Dendritic cell treated with granulocyte-macrophage colony-stimulating factor and Interleukin-4, amounts not matched to agents 40 ng/mL and 50 ng/mL, for 4 days (primary cell): ENCODE results near the gene AFF1.

Experiments
- H3K27ac Mint-ChIP-seq: one replicate; pipeline ENCODE4 v1.8.0; 2022; ENCODE audit warnings: mild to moderate bottlenecking, mixed read lengths
- H3K27me3 Mint-ChIP-seq: one replicate; pipeline ENCODE4 v1.8.0; 2022; ENCODE audit warnings: mild to moderate bottlenecking, mixed read lengths
- H3K36me3 Mint-ChIP-seq: one replicate; pipeline ENCODE4 v1.8.0; 2022; ENCODE audit warnings: low read depth, mixed read lengths
- H3K4me1 Mint-ChIP-seq: one replicate; pipeline ENCODE4 v1.8.0; 2022; ENCODE audit warnings: low read depth, mixed read lengths
- H3K4me3 Mint-ChIP-seq: one replicate; pipeline ENCODE4 v1.8.0; 2022; ENCODE audit warnings: mild to moderate bottlenecking, moderate library complexity, mixed read lengths
- H3K9me3 Mint-ChIP-seq: one replicate; pipeline ENCODE4 v1.8.0; 2022; ENCODE audit warnings: mixed read lengths
- intact Hi-C: fragments of 100-400 bp; cut with micrococcal nuclease; formaldehyde crosslinking; loops from one replicate; pipeline ENCODE4 v1.15.0; 2022

The AFF1 gene

DNA sequence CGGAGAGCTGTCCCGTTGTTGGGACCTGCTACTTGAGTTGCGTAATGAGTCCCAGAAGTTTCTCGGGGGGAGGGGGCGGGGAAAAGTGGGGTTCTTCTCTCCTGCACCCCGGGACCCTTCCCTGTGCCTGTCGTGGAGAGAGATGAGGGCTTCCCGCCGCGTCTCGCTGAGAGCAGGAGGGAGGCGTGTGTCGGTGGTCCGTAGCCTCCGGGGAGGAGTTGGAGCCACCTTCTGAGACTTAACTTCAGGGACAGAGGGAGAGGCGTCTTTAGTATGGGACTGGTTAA, 698 bp downstream of the AFF1 start:
- Mint-ChIP-seq H3K36me3 (peaks cover 28% of the 10 kb centered on the region), H3K4me3 (peak overlapping the region; percentile 97), H3K27me3 (no peaks in the 10 kb centered on the region), H3K27ac (peak overlapping the region; percentile 95), H3K9me3 (no peaks in the 10 kb centered on the region), H3K4me1 (peaks cover 47% of the 10 kb centered on the region)
- intact Hi-C loops: loop anchor here (1.0 kb wide), 1 partner anchor 71 kb away; no protein-coding TSS in a partner anchor

DNA sequence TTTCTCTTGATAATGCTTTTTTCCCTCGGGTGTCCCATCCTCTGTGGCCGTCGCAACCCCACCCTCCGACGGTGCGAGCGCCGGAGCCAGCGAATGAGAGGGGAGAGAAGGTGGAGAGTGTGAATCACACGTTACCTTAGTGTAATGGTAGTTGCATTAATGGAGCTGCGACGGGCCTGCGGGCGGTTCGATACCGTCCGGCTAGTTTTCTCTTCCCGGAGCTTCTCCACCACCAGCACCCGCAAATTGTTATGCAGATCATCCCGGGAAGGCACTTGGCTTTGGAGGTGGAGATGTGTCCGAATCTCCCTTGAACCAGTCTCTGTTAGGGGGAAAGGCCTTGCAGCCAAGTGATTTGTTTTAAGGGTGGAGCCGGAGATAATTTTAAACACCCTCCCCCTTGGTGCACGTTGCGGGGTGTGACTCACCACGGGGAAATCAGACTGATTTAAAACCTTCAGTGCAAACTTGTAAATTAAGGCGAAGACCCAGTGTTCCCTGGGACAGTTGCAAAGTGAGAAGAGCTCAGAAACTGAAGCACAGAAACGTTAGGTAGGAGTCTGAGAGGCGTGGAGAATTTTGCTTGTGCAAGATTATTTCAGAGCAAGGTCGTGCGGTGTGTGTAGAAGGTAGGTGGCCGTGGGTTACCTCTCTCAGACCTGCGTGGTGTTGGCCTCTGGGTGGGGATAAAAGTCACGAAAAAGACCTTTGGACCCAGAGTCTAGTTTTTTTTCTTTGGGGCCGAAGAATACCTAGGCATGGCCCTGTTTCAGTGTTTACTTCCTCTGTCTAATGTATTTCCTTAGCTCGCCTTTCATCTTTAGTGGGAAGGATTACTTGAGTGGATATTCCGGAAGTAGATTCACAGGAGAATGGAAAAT, 1.3 kb downstream of the AFF1 start:
- Mint-ChIP-seq H3K27me3 (no peaks in the 10 kb centered on the region), H3K4me3 (peak overlapping the region; percentile 97), H3K9me3 (no peaks in the 10 kb centered on the region), H3K4me1 (peaks cover 48% of the 10 kb centered on the region), H3K27ac (peak overlapping the region; percentile 95), H3K36me3 (peaks cover 24% of the 10 kb centered on the region)
- intact Hi-C loops: loop anchor here (1.0 to 2.0 kb wide), 2 partner anchors 45 to 70 kb away; no protein-coding TSS in a partner anchor

DNA sequence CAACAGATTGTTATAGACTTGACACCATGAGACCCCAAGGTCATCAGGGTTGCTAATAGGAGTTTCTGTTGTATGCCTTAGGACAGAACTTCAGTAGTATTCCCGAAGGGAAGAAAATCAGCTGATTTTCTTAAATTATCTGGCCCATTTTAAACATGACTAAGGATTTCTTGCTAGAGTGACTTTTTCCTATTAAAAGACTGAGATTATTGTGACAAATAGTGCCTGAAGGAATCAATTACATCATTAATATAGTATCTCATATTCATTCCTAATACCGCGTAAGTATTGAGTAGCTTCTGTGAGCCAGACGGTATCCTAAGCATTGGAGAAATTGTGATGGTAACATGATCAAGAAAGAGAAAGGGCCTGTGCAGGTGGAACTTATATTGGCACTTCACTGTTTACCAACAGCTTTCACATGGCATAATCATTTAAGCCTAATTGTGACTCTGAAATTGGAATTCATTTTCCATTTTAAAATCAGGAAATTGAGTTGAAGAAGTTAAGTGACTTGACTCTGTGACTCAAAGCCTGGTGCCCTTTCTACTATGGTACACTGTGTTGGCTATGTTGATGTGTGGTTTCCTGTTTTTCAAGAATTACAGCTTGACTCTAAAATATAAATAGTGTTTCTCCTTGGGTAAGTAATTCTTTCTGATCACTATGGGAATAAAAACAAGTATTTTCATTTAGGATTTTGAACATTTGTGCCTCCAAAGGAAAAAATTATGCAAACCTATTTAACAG, 4.1 kb downstream of the AFF1 start:
- H3K27ac Mint-ChIP-seq: peak overlapping the region; percentile 52
- H3K27me3 Mint-ChIP-seq: no peaks in the 10 kb centered on the region

DNA sequence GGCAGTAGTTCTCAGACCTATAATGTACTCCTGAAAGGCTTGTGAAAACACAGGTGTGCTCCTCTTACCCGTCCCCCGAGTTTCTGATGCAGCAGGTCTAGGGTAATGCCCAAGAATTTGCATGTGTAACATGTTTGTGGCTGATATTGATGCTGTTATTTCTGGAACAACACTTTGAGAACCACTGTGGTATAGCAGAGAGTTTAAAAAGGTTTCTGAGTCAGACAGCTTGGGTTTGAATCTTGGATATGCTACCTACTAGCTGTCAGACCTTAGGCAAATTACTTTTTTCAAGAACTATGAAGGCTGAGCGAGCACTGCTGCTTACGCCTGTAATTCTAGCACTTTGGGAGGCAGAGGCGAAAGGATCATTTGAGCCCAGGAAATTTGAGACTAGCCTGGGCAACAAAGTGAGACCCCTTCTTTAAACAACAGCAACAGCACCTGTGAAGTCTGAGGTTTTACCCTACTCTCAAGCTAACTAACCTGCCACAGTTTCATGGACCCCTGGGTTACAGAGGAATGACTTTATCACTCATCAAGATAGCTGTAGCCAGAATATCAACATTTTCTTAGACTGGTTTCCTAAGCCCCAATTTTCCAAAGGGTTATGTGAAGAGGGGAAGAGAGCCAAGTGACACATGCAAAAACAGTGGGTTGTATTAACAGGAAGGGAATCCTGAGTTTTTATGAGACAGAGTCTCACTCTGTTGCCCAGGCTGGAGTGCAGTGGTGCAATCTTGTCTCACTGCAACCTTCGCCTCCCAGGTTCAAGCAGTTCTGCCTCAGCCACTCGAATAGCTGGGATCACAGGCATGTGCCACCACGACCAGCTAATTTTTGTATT, 5.1 kb downstream of the AFF1 start:
- peaks cover 57% of the 10 kb centered on the region for H3K4me1 Mint-ChIP-seq
- no peak overlapping the region for H3K4me3 Mint-ChIP-seq
- intact Hi-C loops: no loop called here
- peaks cover 31% of the 10 kb centered on the region for H3K36me3 Mint-ChIP-seq
- H3K27ac Mint-ChIP-seq: peak overlapping the region; percentile 52
- H3K27me3 Mint-ChIP-seq: no peaks in the 10 kb centered on the region
- H3K9me3 Mint-ChIP-seq: no peaks in the 10 kb centered on the region

More for the DNA sequence above, 4.1 kb downstream of the AFF1 start:
- intact Hi-C loops: no loop called here
- no peaks in the 10 kb centered on the region for H3K9me3 Mint-ChIP-seq
- peaks cover 25% of the 10 kb centered on the region for H3K36me3 Mint-ChIP-seq
- H3K4me1 Mint-ChIP-seq: peaks cover 48% of the 10 kb centered on the region
- H3K4me3 Mint-ChIP-seq: peak overlapping the region; percentile 20

DNA sequence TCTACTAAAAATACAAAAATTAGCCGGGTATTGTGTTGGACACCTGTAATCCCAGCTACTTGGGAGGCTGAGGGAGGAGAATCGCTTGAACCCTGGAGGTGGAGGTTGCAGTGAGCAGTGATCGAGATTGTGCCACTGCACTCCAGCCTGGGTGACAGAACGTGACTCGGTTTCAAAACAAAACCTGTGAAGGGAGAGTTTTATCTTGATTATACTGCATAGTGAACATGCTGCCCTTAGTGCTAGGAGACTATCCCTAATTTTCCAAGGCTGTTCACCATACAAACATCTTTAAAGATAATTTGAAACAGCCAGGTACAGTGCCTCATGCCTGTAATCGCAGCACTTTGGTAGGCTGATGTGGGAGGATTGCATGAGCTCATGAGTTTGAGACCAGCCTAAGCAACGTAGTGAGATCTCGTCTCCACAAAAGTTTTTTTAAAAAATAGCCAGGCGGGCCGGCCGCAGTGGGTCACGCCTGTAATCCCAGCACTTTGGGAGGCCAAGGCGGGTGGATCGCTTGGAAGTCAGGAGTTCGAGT, 6.2 kb downstream of the AFF1 start:
- H3K27me3 Mint-ChIP-seq: no peaks in the 10 kb centered on the region
- H3K4me1 Mint-ChIP-seq: peaks cover 64% of the 10 kb centered on the region
- intact Hi-C loops: no loop called here
- no peaks in the 10 kb centered on the region for H3K9me3 Mint-ChIP-seq
- H3K4me3 Mint-ChIP-seq: no peak overlapping the region
- H3K27ac Mint-ChIP-seq: peak overlapping the region; percentile 32
- peaks cover 21% of the 10 kb centered on the region for H3K36me3 Mint-ChIP-seq

DNA sequence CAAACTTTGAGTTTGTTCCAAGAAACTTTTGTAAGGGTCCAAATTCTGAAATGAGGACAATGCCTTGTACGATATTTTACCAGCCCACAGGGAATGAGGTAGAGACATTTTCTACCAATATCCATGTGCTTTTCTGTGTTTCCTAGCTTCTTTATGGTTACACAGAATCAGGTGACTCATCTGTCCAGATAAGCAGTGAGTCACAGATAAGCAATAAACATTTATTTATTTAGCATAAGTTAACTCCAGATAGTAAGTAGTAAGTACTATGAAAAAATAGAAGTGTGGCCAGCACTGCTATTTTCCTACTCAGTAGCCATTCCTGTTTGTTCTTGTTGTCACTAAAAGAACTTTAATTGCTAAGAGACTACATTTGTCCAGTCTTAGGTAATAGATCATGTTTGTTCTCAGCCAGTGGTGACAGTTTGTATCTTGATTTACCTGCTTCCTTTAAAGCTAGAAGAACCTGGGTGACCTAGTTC, 7.4 kb downstream of the AFF1 start:
- H3K4me3 Mint-ChIP-seq: no peak overlapping the region
- H3K27me3 Mint-ChIP-seq: no peaks in the 10 kb centered on the region
- peaks cover 65% of the 10 kb centered on the region for H3K4me1 Mint-ChIP-seq
- no peaks in the 10 kb centered on the region for H3K9me3 Mint-ChIP-seq
- H3K27ac Mint-ChIP-seq: no peak overlapping the region
- intact Hi-C loops: no loop called here
- H3K36me3 Mint-ChIP-seq: peaks cover 17% of the 10 kb centered on the region

DNA sequence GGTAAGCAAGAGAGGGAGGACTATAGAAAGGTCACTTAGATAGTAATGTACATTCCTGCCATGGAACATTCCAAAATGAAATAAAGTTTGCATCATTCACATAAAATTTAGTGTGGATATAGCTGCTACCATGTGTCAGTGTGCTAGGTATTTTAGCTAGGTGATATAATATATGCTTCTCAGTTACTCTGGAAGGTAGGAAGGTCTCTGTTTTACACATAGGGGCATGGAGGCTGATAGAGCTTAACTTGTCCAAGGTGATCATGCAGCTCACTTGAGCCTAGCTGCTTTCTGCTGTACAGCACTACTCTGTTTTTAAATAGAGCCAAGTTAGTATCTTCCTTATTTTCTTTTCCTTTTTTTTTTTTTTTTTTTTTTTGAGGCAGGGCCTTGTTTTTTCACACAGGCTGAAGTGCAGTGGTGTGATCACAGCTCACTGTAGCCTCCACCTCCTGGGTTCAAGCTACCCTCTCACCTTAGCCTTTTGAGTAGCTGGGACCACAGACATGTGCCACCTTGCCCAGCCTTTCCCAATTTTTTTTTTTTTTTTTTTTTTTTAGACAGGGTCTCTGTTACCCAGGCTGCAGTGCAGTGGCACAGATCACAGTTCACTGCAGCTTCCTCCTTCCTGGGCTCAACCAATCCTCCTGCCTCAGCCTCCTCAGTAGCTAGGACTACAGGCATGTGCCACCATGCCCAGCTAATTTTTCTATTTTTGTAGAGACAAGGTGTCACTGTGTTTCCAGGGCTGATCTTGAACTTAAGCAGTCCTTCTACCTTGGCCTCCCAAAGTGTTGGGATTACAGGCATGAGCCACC, 10.4 kb downstream of the AFF1 start:
- Mint-ChIP-seq H3K4me3 (no peak overlapping the region), H3K36me3 (peaks cover 31% of the 10 kb centered on the region), H3K4me1 (peaks cover 62% of the 10 kb centered on the region), H3K27me3 (no peaks in the 10 kb centered on the region), H3K9me3 (no peaks in the 10 kb centered on the region), H3K27ac (peak overlapping the region; percentile 72)
- intact Hi-C loops: no loop called here

DNA sequence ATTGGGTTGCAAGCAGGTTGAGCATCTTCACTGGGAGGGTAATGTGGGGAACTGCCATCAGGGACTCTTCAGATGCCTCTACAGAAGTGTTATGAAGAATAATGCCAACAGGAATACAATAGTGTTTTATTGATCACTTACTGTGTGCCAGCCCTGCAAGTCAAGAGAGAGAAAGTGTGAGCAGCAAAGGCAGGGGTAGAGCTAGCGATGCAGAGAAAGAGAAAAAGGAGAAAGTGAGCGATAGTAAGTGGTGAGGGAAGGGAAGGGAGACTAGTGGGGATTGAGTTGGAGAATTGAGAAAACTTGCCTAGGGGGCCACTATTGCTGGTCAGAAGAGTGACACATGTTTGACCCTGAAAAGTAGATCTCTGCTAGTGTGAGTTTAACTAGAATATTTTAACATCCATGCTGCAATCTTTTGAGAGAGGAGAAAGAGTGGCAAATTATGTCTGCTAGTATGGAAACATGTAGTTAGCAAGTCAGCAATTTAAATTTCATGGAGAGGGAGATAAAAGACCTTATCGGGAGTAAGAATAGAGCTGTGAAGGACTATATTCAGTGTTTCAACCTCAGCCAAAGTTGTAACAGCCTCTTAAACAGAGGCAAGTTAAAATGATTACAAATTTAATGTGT, 12.2 kb downstream of the AFF1 start:
- Mint-ChIP-seq H3K36me3 (peaks cover 49% of the 10 kb centered on the region), H3K4me1 (peaks cover 59% of the 10 kb centered on the region), H3K4me3 (no peak overlapping the region), H3K9me3 (no peaks in the 10 kb centered on the region), H3K27me3 (no peaks in the 10 kb centered on the region), H3K27ac (no peak overlapping the region)
- intact Hi-C loops: no loop called here

DNA sequence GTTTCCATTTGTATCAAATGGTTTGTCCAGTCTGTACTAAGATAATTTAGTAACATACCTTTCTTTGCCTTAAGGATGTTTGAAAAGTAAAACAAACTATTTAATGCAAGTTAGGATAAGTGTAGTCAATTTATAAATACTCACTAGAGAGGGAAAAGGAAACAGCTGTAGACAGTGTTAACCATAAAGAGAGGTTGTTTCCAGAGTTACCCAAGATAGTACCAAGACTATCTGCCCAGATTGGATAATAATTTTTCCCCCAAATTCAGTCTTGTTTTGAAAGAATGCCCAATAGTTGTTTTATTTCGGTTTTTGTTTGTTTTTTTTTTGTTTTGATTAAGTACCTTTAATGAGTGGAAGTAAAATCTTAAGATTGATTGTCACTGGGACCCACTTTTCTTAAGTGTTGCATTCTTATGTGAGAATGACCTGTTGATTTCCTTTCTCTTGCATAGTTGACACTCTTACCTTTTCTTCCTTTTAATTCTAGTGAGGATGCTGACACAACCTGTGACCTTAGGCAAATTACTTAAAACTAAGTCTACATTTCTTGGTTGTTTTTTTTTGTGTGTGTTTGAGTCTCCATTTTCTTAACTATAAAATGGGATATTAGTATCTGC, 12.8 kb downstream of the AFF1 start:
- no peaks in the 10 kb centered on the region for H3K9me3 Mint-ChIP-seq
- peaks cover 57% of the 10 kb centered on the region for H3K4me1 Mint-ChIP-seq
- intact Hi-C loops: no loop called here
- H3K4me3 Mint-ChIP-seq: no peak overlapping the region
- no peak overlapping the region for H3K27ac Mint-ChIP-seq
- H3K36me3 Mint-ChIP-seq: peaks cover 52% of the 10 kb centered on the region
- no peaks in the 10 kb centered on the region for H3K27me3 Mint-ChIP-seq

DNA sequence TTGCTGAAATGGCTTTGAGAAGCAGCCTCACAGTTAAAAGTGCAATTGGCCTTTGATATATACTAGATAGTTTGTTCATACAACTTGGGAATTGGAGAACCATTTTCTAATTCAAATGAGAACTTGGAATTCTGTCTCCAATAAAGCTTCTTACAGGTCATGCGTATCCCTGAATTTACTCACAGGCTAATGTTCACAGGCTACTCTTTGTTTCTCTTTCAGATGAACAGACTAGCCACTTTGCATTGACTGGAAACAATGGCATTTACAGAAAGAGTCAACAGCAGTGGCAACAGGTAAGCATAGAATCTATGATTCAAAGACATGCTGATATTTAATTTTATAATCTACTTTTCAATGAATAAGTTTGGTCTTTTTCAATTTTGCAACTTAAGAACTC, 13.5 kb downstream of the AFF1 start:
- Mint-ChIP-seq H3K4me1 (peaks cover 50% of the 10 kb centered on the region), H3K27me3 (no peaks in the 10 kb centered on the region), H3K27ac (no peak overlapping the region), H3K9me3 (no peaks in the 10 kb centered on the region), H3K36me3 (peaks cover 54% of the 10 kb centered on the region), H3K4me3 (no peak overlapping the region)
- intact Hi-C loops: no loop called here

DNA sequence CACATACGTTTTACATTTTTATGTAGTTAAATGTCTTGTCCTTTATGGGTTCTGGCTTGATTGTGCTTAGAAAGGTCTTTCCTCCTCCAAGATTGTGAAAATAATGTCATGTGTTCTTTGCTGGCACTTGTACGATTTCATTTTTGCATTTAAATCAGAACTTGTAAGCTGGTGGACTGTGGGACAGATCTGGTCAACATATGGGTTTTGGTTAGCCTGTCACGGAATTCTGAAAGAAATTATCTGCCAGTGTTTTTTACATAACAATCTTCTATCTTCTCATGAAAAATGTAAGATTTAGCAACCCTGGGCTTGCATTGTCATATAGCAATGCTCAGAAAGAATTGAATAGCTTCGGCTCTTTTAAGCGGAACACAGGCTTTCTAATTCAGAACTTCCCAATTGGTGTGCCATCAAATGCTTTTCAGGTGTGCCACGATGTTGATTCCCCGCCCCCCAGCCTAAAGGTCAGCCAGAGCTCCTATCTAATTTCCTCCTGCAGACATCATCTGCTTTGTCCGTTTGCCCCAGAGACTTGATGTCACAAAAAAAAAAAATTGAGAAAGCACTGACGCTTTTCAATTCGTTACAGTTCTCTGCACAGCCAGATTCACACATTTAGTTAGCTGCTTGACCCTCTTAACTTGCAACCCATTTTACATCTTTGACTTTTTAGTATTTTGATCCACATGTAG, 16.2 kb downstream of the AFF1 start:
- Mint-ChIP-seq H3K36me3 (peaks cover 62% of the 10 kb centered on the region), H3K4me3 (no peak overlapping the region), H3K27ac (no peak overlapping the region), H3K4me1 (peaks cover 34% of the 10 kb centered on the region), H3K9me3 (no peaks in the 10 kb centered on the region), H3K27me3 (no peaks in the 10 kb centered on the region)
- intact Hi-C loops: no loop called here
